GM12878 (cell line): ENCODE data around the gene NHERF2. TPM values are rescaled to one million over a fixed set of nuclear protein-coding genes. Genes with fewer than 3 reads are reported as not detected.

ENCODE experiments used
- ATAC-seq: fragments of 200-7000 bp; cut with Tn5 transposase; 3 replicates; pipeline ENCODE4 v1.9.1; 2020; ENCODE audit warnings: mild to moderate bottlenecking, moderate library complexity
- BruUV-seq: library from RNA; stranded (reverse); fragments of 400-500 nt; replicated peaks from 2 replicates; lab custom pipeline; 2021; lab: Mats Ljungman, UMichigan
- CTCF ChIA-PET: fragments of 300-600 bp; sonication (Branson Sonifier 250); formaldehyde crosslinking; extraction: SDS; loops from one replicate; lab custom pipeline; 2021; ENCODE audit warnings: inconsistent platforms; lab: Yijun Ruan, JAX
- POLR2A ChIA-PET: fragments of 350-600 bp; formaldehyde crosslinking; extraction: SDS; loops from one replicate; lab custom pipeline; 2021; ENCODE audit warnings: inconsistent platforms; lab: Charles Lee
- RAD21 ChIA-PET: fragments of 300-600 bp; sonication (Branson Sonifier 250); formaldehyde crosslinking; loops from one replicate; lab custom pipeline; 2023; ENCODE audit warnings: antibody characterized with exemption; ENCODE audit not compliant: unreplicated experiment; lab: Charles Lee
- SMC1A ChIA-PET: fragments of 300-600 bp; sonication (Branson Sonifier 250); formaldehyde crosslinking; loops from one replicate; lab custom pipeline; 2023; ENCODE audit not compliant: unreplicated experiment, uncharacterized antibody; lab: Charles Lee
- DNase-seq: peaks from one replicate; pipeline ENCODE4 v3.0.0-alpha.2; 2011; ENCODE audit warnings: low read depth, low spot score
- FAIRE-seq: peaks from 3 replicates; lab custom pipeline; 2011; peaks lifted over from hg19 to GRCh38; lab: Jason Lieb, UNC
- H2AFZ ChIP-seq: 2 replicates; pipeline ENCODE4 v1.6.0; 2011; ENCODE audit warnings: low read depth, low read length, control low read depth; ENCODE audit not compliant: control insufficient read depth
- H3K27ac ChIP-seq: 2 replicates; pipeline ENCODE4 v1.5.1; 2011; ENCODE audit warnings: control low read depth; ENCODE audit not compliant: control insufficient read depth, insufficient read depth
- H3K27me3 ChIP-seq, 2 experiments: replicated peaks in 1 of 2; 2 replicates each; pipeline versions ENCODE4 v1.6.0 to v1.6.1; 2011; ENCODE audit warnings: low read length in 1 of 2; ENCODE audit not compliant: control insufficient read depth in 2 of 2, insufficient read depth in 2 of 2
- H3K36me3 ChIP-seq, 2 experiments: 2 replicates each; pipeline ENCODE4 v1.5.1; 2011; ENCODE audit warnings: low read length in 1 of 2; ENCODE audit not compliant: control insufficient read depth in 2 of 2, insufficient read depth in 2 of 2
- H3K4me1 ChIP-seq: 2 replicates; pipeline ENCODE4 v1.6.1; 2011; ENCODE audit warnings: mild to moderate bottlenecking, low read length, moderate library complexity, mixed read lengths; ENCODE audit not compliant: control insufficient read depth, insufficient read depth
- H3K4me2 ChIP-seq: 2 replicates; pipeline ENCODE4 v1.6.0; 2011; ENCODE audit warnings: control low read depth; ENCODE audit not compliant: control insufficient read depth, insufficient read depth
- H3K4me3 ChIP-seq: fragments of 200-600 bp; sonication (generic); 2 replicates; pipeline ENCODE4 v1.5.1; 2016
- H3K79me2 ChIP-seq: 2 replicates; pipeline ENCODE4 v1.6.0; 2011; ENCODE audit warnings: low read length; ENCODE audit not compliant: control insufficient read depth, insufficient read depth
- H3K9ac ChIP-seq: 2 replicates; pipeline ENCODE4 v1.8.0; 2011; ENCODE audit warnings: low read length, control low read depth, mixed read lengths; ENCODE audit not compliant: control insufficient read depth, insufficient read depth
- H3K9me3 ChIP-seq: replicated peaks from 3 replicates; pipeline ENCODE4 v1.5.1; 2011; ENCODE audit warnings: mild to moderate bottlenecking, low read length; ENCODE audit not compliant: control insufficient read depth, insufficient read depth
- H4K20me1 ChIP-seq: 2 replicates; pipeline ENCODE4 v1.6.0; 2011; ENCODE audit not compliant: control insufficient read depth, insufficient read depth
- ATF7 ChIP-seq: fragments of 450-650 bp; IDR thresholded peaks from 2 replicates; pipeline ENCODE4 v1.6.1; 2016; ENCODE audit warnings: low read depth, mild to moderate bottlenecking
- BCL11A ChIP-seq: IDR thresholded peaks from 2 replicates; pipeline ENCODE4 v1.6.1; 2011; ENCODE audit warnings: low read depth, low read length
- FOXM1 ChIP-seq: IDR thresholded peaks from 2 replicates; pipeline ENCODE4 v1.6.1; 2012; ENCODE audit warnings: low read depth, mild to moderate bottlenecking, inconsistent platforms, low read length, moderate library complexity
- MAX ChIP-seq: IDR thresholded peaks from 2 replicates; pipeline ENCODE4 v1.6.1; 2012; ENCODE audit warnings: low read depth, low read length, improper control_type of control experiment
- MLLT1 ChIP-seq: fragments of 450-650 bp; IDR thresholded peaks from 2 replicates; pipeline ENCODE4 v1.6.1; 2016; ENCODE audit warnings: mild to moderate bottlenecking
- POLR2A ChIP-seq: IDR thresholded peaks from 2 replicates; pipeline ENCODE4 v1.6.1; 2011; ENCODE audit warnings: low read depth, mild to moderate bottlenecking, low read length
- SREBF2 ChIP-seq: IDR thresholded peaks from 2 replicates; pipeline ENCODE4 v1.6.1; 2012; ENCODE audit warnings: mild to moderate bottlenecking, low read length
- WGBS: methylation state at CpG from one replicate; pipeline ENCODE4 v1.1.6; 2016; ENCODE audit warnings: low lambda C conversion rate; ENCODE audit not compliant: insufficient replicate concordance, insufficient coverage; ENCODE audit errors: missing lambda C conversion rate; 5-methylcytosine and 5-hydroxymethylcytosine counted together
- in situ Hi-C: fragments of 300-500 bp; cut with MboI; formaldehyde crosslinking; loops from 9 replicates; pipeline ENCODE4 v1.14.3; 2018; ENCODE audit warnings: mixed read lengths
- intact Hi-C: fragments of 100-400 bp; cut with micrococcal nuclease; formaldehyde crosslinking; loops from one replicate; pipeline ENCODE4 v1.14.2; 2022; ENCODE audit not compliant: unreplicated experiment
- polyA plus RNA-seq, 11 experiments: library from polyadenylated mRNA; depleted of rRNA in 4 of 11; unstranded in 6 of 11; stranded (reverse) in 5 of 11; fragments of >200 nt; fragmentation: Nextera tagmentation in 4 of 11; fragmentation: Illumina TruSeq in 1 of 11; extraction: Ambion mirVana in 4 of 11; extraction: Trizol in 1 of 11; gene quantifications; 1 replicate in 1 of 11; 2 replicates in 10 of 11; pipeline versions ENCODE4 v1.2.1 to v1.2.3, GENCODE V29; 2011 to 2016; ENCODE audit warnings: inconsistent platforms in 2 of 11, missing spikeins in 2 of 11, low read depth in 1 of 11
- total RNA-seq, 4 experiments: library from RNA; depleted of rRNA in 3 of 4; stranded (reverse); fragments of >200 nt in 3 of 4; fragmentation: Illumina TruSeq in 1 of 4; extraction: Trizol in 1 of 4; gene quantifications; 2 replicates each; pipeline versions ENCODE4 v1.2.1 to v1.2.3, GENCODE V29; 2013 to 2021
- TF ChIP-seq, protein P1 (sequence below): fragments of 450-650 bp; IDR thresholded peaks from 2 replicates; pipeline ENCODE4 v1.6.1; 2017; ENCODE audit warnings: mild to moderate bottlenecking, low read depth, inconsistent platforms; ENCODE audit not compliant: poor library complexity, severe bottlenecking
- TF ChIP-seq, protein P2 (sequence below): fragments of 450-650 bp; IDR thresholded peaks from 2 replicates; pipeline ENCODE4 v1.6.1; 2017; ENCODE audit warnings: borderline replicate concordance
- TF ChIP-seq, protein P3 (sequence below): fragments of 450-650 bp; IDR thresholded peaks from 2 replicates; pipeline ENCODE4 v1.6.1; 2018; ENCODE audit warnings: mild to moderate bottlenecking, low read depth, moderate library complexity; ENCODE audit not compliant: partially characterized antibody

Gene NHERF2
- total and polyA plus RNA-seq, 10 of the 15 experiments (the other 5 are each of a cell fraction or from before 2014, with no cell fraction given), result 0.05 to 0.31 (median 0.08) TPM; not detected in 4

DNA sequence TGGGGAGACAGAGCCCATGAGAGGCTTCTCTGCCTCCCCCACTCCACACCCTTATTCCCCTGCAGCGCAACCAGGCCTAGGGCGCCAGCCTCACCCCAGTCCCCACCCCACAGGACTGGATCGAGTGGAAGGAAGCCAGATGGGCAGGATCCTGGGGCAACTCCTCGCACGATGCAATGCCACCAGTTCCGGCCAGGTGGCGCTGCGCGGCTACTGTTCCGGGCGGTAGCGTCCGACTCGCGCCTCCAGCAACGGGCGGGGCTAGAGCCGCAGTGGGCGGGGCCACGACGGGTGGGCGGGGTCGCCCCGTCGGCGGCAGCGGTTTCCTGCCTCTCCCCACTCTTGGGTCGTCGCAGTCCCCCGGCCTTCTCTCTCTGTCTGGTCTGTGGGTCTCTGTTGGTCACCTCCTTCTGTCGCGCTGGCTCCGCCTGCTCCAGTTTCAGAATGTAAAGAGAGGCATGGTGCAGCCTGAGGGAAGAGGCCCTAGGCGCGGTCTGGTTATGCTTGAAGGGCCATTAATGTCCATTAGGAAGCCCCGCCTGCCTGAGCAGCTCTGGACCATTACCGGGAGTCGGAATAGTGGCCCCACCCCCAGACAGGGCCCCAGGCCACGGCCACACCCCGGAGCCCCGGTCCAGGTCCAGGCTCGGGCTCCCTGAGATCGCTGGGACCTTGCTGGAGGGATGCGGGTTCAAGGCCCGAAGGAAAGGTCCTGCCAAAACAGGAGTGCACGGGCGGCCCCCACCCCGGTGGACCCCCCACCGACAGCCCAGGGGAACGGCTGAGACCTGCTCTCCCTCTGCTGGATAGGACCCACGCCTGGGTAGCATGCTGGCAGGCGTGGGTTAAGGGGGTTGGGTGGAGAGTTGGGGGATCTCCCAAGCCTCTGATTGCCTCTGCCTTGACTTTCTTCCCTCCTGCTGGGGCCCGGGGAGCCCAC, 3.3 kb upstream of the NHERF2 start (continued):
- TF ChIP-seq, protein P1, sequence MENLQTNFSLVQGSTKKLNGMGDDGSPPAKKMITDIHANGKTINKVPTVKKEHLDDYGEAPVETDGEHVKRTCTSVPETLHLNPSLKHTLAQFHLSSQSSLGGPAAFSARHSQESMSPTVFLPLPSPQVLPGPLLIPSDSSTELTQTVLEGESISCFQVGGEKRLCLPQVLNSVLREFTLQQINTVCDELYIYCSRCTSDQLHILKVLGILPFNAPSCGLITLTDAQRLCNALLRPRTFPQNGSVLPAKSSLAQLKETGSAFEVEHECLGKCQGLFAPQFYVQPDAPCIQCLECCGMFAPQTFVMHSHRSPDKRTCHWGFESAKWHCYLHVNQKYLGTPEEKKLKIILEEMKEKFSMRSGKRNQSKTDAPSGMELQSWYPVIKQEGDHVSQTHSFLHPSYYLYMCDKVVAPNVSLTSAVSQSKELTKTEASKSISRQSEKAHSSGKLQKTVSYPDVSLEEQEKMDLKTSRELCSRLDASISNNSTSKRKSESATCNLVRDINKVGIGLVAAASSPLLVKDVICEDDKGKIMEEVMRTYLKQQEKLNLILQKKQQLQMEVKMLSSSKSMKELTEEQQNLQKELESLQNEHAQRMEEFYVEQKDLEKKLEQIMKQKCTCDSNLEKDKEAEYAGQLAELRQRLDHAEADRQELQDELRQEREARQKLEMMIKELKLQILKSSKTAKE, result no peak
- TF ChIP-seq POLR2A (peak; percentile 29; the same call in 1 of the 2 replicates), MLLT1 (0 out of 2 replicates have a peak, but pooled peaks have one; percentile 22), SREBF2 (no peak)

DNA sequence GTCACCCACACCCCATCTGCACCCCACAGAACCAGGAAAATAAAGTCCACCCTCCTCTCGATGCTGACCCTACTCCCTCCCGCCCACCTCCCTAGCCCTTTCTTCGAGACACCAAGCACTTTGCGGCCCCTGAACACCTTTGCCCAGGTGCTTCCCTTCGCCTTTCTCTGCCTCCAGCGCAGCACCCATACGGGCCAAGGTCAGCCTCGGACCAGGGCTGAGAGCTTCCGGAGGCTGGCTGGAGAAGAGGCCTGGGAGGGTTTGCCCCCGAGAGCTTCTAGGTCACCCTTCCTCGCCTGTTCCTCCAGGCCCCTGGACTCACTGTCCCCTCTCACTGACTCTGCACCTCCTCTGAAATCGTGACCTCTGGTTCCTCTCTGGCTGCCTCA, 2.7 kb upstream of the NHERF2 start:
- ATAC-seq (no peak), DNase-seq (no peak), FAIRE-seq (no peak)
- no peaks in the 10 kb centered on the region for H3K36me3 ChIP-seq
- H3K27me3 ChIP-seq, result peaks cover 17% of the 10 kb centered on the region in 2 experiments
- in situ Hi-C loops (loop anchor here (5.0 kb wide), 1 partner anchor 118 kb away; no protein-coding TSS in a partner anchor), intact Hi-C loops (no loop called here)
- no peak overlapping the region for H2AFZ ChIP-seq
- H4K20me1 ChIP-seq, result peaks cover 5% of the 10 kb centered on the region; the same call in 1 of the 2 replicates
- no peak overlapping the region for H3K4me3 ChIP-seq
- no peak overlapping the region for H3K9ac ChIP-seq
- H3K4me2 ChIP-seq, result no peak overlapping the region
- H3K4me1 ChIP-seq, result peaks cover 7% of the 10 kb centered on the region
- no peaks in the 10 kb centered on the region for H3K9me3 ChIP-seq
- H3K79me2 ChIP-seq, result no peaks in the 10 kb centered on the region
- 78% methylated on average over 12 of the region's 12 CpGs for WGBS
- no peak overlapping the region for H3K27ac ChIP-seq
- no TSS peak for BruUV-seq
- CTCF ChIA-PET, result interaction anchor here (1.0 to 4.4 kb wide), 4 partner anchors 112 to 129 kb away, joined by 3 to 79 read pairs (median 6); partner anchors contain the start of gene PKD1
- POLR2A ChIA-PET, result interaction anchor here (0.9 to 1.5 kb wide), 2 partner anchors 117 to 131 kb away, joined by 3 to 4 read pairs; partner anchors contain the start of gene TRAF7
- RAD21 ChIA-PET, result interaction anchor here (1.0 to 1.9 kb wide), 2 partner anchors 23 to 117 kb away, joined by 3 to 5 read pairs; partner anchors contain the start of genes NTHL1 and TSC2
- SMC1A ChIA-PET, result interaction anchor here (0.9 to 1.2 kb wide), 2 partner anchors 116 to 125 kb away, joined by 3 to 5 read pairs; no protein-coding TSS in a partner anchor
- TF ChIP-seq ATF7 (no peak), BCL11A (no peak), FOXM1 (no peak), MAX (no peak)
- TF ChIP-seq, protein P2, sequence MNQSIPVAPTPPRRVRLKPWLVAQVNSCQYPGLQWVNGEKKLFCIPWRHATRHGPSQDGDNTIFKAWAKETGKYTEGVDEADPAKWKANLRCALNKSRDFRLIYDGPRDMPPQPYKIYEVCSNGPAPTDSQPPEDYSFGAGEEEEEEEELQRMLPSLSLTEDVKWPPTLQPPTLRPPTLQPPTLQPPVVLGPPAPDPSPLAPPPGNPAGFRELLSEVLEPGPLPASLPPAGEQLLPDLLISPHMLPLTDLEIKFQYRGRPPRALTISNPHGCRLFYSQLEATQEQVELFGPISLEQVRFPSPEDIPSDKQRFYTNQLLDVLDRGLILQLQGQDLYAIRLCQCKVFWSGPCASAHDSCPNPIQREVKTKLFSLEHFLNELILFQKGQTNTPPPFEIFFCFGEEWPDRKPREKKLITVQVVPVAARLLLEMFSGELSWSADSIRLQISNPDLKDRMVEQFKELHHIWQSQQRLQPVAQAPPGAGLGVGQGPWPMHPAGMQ, result no peak
- TF ChIP-seq, protein P3, sequence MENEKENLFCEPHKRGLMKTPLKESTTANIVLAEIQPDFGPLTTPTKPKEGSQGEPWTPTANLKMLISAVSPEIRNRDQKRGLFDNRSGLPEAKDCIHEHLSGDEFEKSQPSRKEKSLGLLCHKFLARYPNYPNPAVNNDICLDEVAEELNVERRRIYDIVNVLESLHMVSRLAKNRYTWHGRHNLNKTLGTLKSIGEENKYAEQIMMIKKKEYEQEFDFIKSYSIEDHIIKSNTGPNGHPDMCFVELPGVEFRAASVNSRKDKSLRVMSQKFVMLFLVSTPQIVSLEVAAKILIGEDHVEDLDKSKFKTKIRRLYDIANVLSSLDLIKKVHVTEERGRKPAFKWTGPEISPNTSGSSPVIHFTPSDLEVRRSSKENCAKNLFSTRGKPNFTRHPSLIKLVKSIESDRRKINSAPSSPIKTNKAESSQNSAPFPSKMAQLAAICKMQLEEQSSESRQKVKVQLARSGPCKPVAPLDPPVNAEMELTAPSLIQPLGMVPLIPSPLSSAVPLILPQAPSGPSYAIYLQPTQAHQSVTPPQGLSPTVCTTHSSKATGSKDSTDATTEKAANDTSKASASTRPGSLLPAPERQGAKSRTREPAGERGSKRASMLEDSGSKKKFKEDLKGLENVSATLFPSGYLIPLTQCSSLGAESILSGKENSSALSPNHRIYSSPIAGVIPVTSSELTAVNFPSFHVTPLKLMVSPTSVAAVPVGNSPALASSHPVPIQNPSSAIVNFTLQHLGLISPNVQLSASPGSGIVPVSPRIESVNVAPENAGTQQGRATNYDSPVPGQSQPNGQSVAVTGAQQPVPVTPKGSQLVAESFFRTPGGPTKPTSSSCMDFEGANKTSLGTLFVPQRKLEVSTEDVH, result no peak
